Ascending aorta (tissue), 2 donors: Measurements from ENCODE around the gene IL10. TPM values are rescaled to one million over a fixed set of nuclear protein-coding genes. Genes with fewer than 3 reads are reported as not detected.

Source experiments
- DNase-seq, 2 donors: peaks; one replicate each; pipeline ENCODE4 v3.0.0-alpha.2; 2019; ENCODE audit warnings: low spot score in 2 of 2
- H3K27ac ChIP-seq, 2 donors: fragments of 200-600 bp; sonication (generic); one replicate each; pipeline ENCODE4 v1.5.1; 2016 to 2017; ENCODE audit warnings: mild to moderate bottlenecking in 1 of 2
- H3K27me3 ChIP-seq: fragments of 200-600 bp; sonication (generic); one replicate; pipeline ENCODE4 v1.5.1; 2017
- H3K36me3 ChIP-seq, 2 donors: fragments of 200-600 bp; sonication (generic); one replicate each; pipeline ENCODE4 v1.5.1; 2016
- H3K4me1 ChIP-seq, 2 donors: fragments of 200-600 bp; sonication (generic); one replicate each; pipeline ENCODE4 v1.5.1; 2016 to 2017; ENCODE audit warnings: mild to moderate bottlenecking in 1 of 2
- H3K4me3 ChIP-seq, 2 donors: fragments of 200-600 bp; sonication (generic); one replicate each; pipeline ENCODE4 v1.5.1; 2016 to 2017; ENCODE audit warnings: mild to moderate bottlenecking in 1 of 2
- H3K9me3 ChIP-seq, 2 donors: fragments of 200-600 bp; sonication (generic); one replicate each; pipeline ENCODE4 v1.5.1; 2016
- CTCF ChIP-seq, 3 experiments: fragments of 200-600 bp in 2 of 3; fragments of 450-650 bp in 1 of 3; sonication (generic) in 2 of 3; IDR thresholded peaks; one replicate each; pipeline ENCODE4 v1.5.1; 2016 to 2019; ENCODE audit warnings: antibody characterized with exemption in 3 of 3, mild to moderate bottlenecking in 1 of 3, moderate library complexity in 1 of 3
- intact Hi-C: fragments of 100-400 bp; cut with DNase I; formaldehyde crosslinking; loops from one replicate; pipeline ENCODE4 v1.15.1; 2023
- total RNA-seq: library from RNA; depleted of rRNA; stranded (reverse); fragments of >200 nt; gene quantifications from one replicate; pipeline ENCODE4 v1.1.0, GENCODE V29; 2016

The IL10 gene
- total RNA-seq, 1 donor from 2014 or later: 1.6 TPM

GRCh38 chr1:206786212-206786886 lies 14.1 kb upstream of the IL10 start:
- Histone ChIP-seq H3K27ac (no peak overlapping the region), H3K4me1 (no peaks in the 10 kb centered on the region), H3K4me3 (no peak overlapping the region), H3K9me3 (no peaks in the 10 kb centered on the region), H3K36me3 (no peaks in the 10 kb centered on the region), H3K27me3 (no peaks in the 10 kb centered on the region)
- intact Hi-C loops: no loop called here
- TF ChIP-seq CTCF (IDR thresholded peaks at IDR 0.05): no peak
- DNase-seq: no peak

- no peak overlapping the region for H3K4me3 ChIP-seq
- no peak overlapping the region for H3K27ac ChIP-seq
- TF ChIP-seq CTCF (IDR thresholded peaks at IDR 0.05): no peak
- no peaks in the 10 kb centered on the region for H3K4me1 ChIP-seq
- intact Hi-C loops: no loop called here
- no peaks in the 10 kb centered on the region for H3K27me3 ChIP-seq
- no peak for DNase-seq
- no peaks in the 10 kb centered on the region for H3K9me3 ChIP-seq
- H3K36me3 ChIP-seq: no peaks in the 10 kb centered on the region
Measured at GRCh38 chr1:206785182-206785765, 13.0 kb upstream of the IL10 start.

- TF ChIP-seq CTCF (IDR thresholded peaks at IDR 0.05): no peak
- Histone ChIP-seq H3K4me3 (no peak overlapping the region), H3K9me3 (no peaks in the 10 kb centered on the region), H3K36me3 (no peaks in the 10 kb centered on the region), H3K27me3 (no peaks in the 10 kb centered on the region), H3K4me1 (no peaks in the 10 kb centered on the region), H3K27ac (no peak overlapping the region)
- intact Hi-C loops: no loop called here
- DNase-seq: no peak
Measured at GRCh38 chr1:206784471-206784903, 12.2 kb upstream of the IL10 start.

GRCh38 chr1:206783506-206783905 lies 11.2 kb upstream of the IL10 start:
- H3K36me3 ChIP-seq: no peaks in the 10 kb centered on the region
- no peak for TF ChIP-seq CTCF (IDR thresholded peaks at IDR 0.05)
- intact Hi-C loops: no loop called here
- H3K9me3 ChIP-seq: no peaks in the 10 kb centered on the region
- no peak overlapping the region for H3K4me3 ChIP-seq
- no peaks in the 10 kb centered on the region for H3K4me1 ChIP-seq
- DNase-seq: no peak
- no peaks in the 10 kb centered on the region for H3K27me3 ChIP-seq
- no peak overlapping the region for H3K27ac ChIP-seq

- H3K9me3 ChIP-seq: no peaks in the 10 kb centered on the region
- no peak for DNase-seq
- H3K4me1 ChIP-seq: no peaks in the 10 kb centered on the region
- H3K4me3 ChIP-seq: no peak overlapping the region
- H3K27me3 ChIP-seq: no peaks in the 10 kb centered on the region
- no peak for TF ChIP-seq CTCF (IDR thresholded peaks at IDR 0.05)
- H3K27ac ChIP-seq: no peak overlapping the region
- intact Hi-C loops: no loop called here
- H3K36me3 ChIP-seq: no peaks in the 10 kb centered on the region
Measured at GRCh38 chr1:206782448-206782847, 10.2 kb upstream of the IL10 start.
